ENCODE results near the gene HS3ST6.
"Not testable (repeated sequence)": the region's sequence is repeated elsewhere in the genome, so short reads cannot be mapped to it uniquely, and the experiment has no call there.

Gene HS3ST6

GRCh38 chr16:1941162-1942046 is 23.2 kb upstream of the HS3ST6 start:
- Histone ChIP-seq H3F3A (ENCODE audit: insufficient read depth, low read length) (no peaks in the 10 kb centered on the region), H3K4me2 (ENCODE audit: low read length) (peak overlapping the region; percentile 78), H4K20me1 (ENCODE audit: insufficient read depth, low read length) (no peaks in the 10 kb centered on the region), H3K36me3 (ENCODE audit: insufficient read depth, low read length) (peaks cover 12% of the 10 kb centered on the region), H3K4me1 (ENCODE audit: insufficient read depth, low read length, severe bottlenecking) (peaks cover 14% of the 10 kb centered on the region), H3K9me3 (ENCODE audit: low read length) (no peaks in the 10 kb centered on the region), H3K27me3 (ENCODE audit: insufficient read depth, low read length) (no peaks in the 10 kb centered on the region), H2AFZ (ENCODE audit: low read length) (no peak overlapping the region), H3K9me2 (ENCODE audit: low read depth, low read length) (no peaks in the 10 kb centered on the region), H3K9ac (ENCODE audit: low read length) (peak overlapping the region; percentile 78; the same call in 1 of the 2 replicates), H3K4me3 (ENCODE audit: low read depth, low read length, poor library complexity, severe bottlenecking) (peak overlapping the region; percentile 77), H3K27ac (ENCODE audit: low read depth, low read length, poor library complexity, severe bottlenecking) (peak overlapping the region; percentile 40), H3K79me2 (ENCODE audit: insufficient read depth, low read length) (no peaks in the 10 kb centered on the region)
- TF ChIP-seq CTCF (IDR thresholded peaks at IDR 0.05; ENCODE audit: low read length) (peak; percentile 60), EZH2 (IDR thresholded peaks at IDR 0.05; ENCODE audit: borderline replicate concordance, low read length) (no peak)

GRCh38 chr16:1940273-1941161 is 22.3 kb upstream of the HS3ST6 start:
- Histone ChIP-seq H3K27me3 (ENCODE audit: insufficient read depth, low read length) (no peaks in the 10 kb centered on the region), H3F3A (ENCODE audit: insufficient read depth, low read length) (no peaks in the 10 kb centered on the region), H3K9me3 (ENCODE audit: low read length) (no peaks in the 10 kb centered on the region), H3K4me2 (ENCODE audit: low read length) (no peak overlapping the region), H3K9ac (ENCODE audit: low read length) (no peak overlapping the region), H4K20me1 (ENCODE audit: insufficient read depth, low read length) (no peaks in the 10 kb centered on the region), H3K9me2 (ENCODE audit: low read depth, low read length) (no peaks in the 10 kb centered on the region), H2AFZ (ENCODE audit: low read length) (no peak overlapping the region), H3K27ac (ENCODE audit: low read depth, low read length, poor library complexity, severe bottlenecking) (no peak overlapping the region), H3K36me3 (ENCODE audit: insufficient read depth, low read length) (peaks cover 12% of the 10 kb centered on the region), H3K79me2 (ENCODE audit: insufficient read depth, low read length) (no peaks in the 10 kb centered on the region), H3K4me1 (ENCODE audit: insufficient read depth, low read length, severe bottlenecking) (peaks cover 14% of the 10 kb centered on the region), H3K4me3 (ENCODE audit: low read depth, low read length, poor library complexity, severe bottlenecking) (no peak overlapping the region)
- no peak for TF ChIP-seq EZH2 (IDR thresholded peaks at IDR 0.05; ENCODE audit: borderline replicate concordance, low read length)
- TF ChIP-seq CTCF (IDR thresholded peaks at IDR 0.05; ENCODE audit: low read length), result no peak

GRCh38 chr16:1939833-1940232 is 21.6 kb upstream of the HS3ST6 start:
- H3K27ac ChIP-seq (ENCODE audit: low read depth, low read length, poor library complexity, severe bottlenecking); H3K9me3 ChIP-seq (ENCODE audit: low read length); H4K20me1 ChIP-seq (ENCODE audit: insufficient read depth, low read length); H3K9ac ChIP-seq (ENCODE audit: low read length); H3K9me2 ChIP-seq (ENCODE audit: low read depth, low read length); H3K4me2 ChIP-seq (ENCODE audit: low read length); H3K27me3 ChIP-seq (ENCODE audit: insufficient read depth, low read length); H3K4me3 ChIP-seq (ENCODE audit: low read depth, low read length, poor library complexity, severe bottlenecking); H2AFZ ChIP-seq (ENCODE audit: low read length); H3F3A ChIP-seq (ENCODE audit: insufficient read depth, low read length); H3K79me2 ChIP-seq (ENCODE audit: insufficient read depth, low read length): not testable (repeated sequence)
- peaks cover 14% of the 10 kb centered on the region for H3K4me1 ChIP-seq (ENCODE audit: insufficient read depth, low read length, severe bottlenecking)
- peaks cover 12% of the 10 kb centered on the region for H3K36me3 ChIP-seq (ENCODE audit: insufficient read depth, low read length)
